Measurements from ENCODE around the gene GOLGB1.

GOLGB1 gene

GRCh38 chr3:121769246-121769645, 19.7 kb upstream of the GOLGB1 start:
- no peak for TF ChIP-seq CTCF (IDR thresholded peaks at IDR 0.05; ENCODE audit: extremely low read depth, insufficient read depth, missing control alignments)
- in situ Hi-C loops (cut with MboI; ENCODE audit: low pct_unique_long_range_greater_than_20kb, low sequenced_read_pairs, unreplicated experiment), result no loop called here
- DNase-seq (ENCODE audit: low spot score), result no peak

GRCh38 chr3:121768452-121768851, 18.9 kb upstream of the GOLGB1 start:
- no peak for TF ChIP-seq CTCF (IDR thresholded peaks at IDR 0.05; ENCODE audit: extremely low read depth, insufficient read depth, missing control alignments)
- in situ Hi-C loops (cut with MboI; ENCODE audit: low pct_unique_long_range_greater_than_20kb, low sequenced_read_pairs, unreplicated experiment), result no loop called here
- no peak for DNase-seq (ENCODE audit: low spot score)

- DNase-seq (ENCODE audit: low spot score), result no peak
- no peak for TF ChIP-seq CTCF (IDR thresholded peaks at IDR 0.05; ENCODE audit: extremely low read depth, insufficient read depth, missing control alignments)
- in situ Hi-C loops (cut with MboI; ENCODE audit: low pct_unique_long_range_greater_than_20kb, low sequenced_read_pairs, unreplicated experiment), result no loop called here
Measured at GRCh38 chr3:121759541-121760202, 10.1 kb upstream of the GOLGB1 start.

- TF ChIP-seq CTCF (IDR thresholded peaks at IDR 0.05; ENCODE audit: extremely low read depth, insufficient read depth, missing control alignments), result no peak
- in situ Hi-C loops (cut with MboI; ENCODE audit: low pct_unique_long_range_greater_than_20kb, low sequenced_read_pairs, unreplicated experiment), result no loop called here
Measured at GRCh38 chr3:121758727-121759450, 9.3 kb upstream of the GOLGB1 start.

DNA sequence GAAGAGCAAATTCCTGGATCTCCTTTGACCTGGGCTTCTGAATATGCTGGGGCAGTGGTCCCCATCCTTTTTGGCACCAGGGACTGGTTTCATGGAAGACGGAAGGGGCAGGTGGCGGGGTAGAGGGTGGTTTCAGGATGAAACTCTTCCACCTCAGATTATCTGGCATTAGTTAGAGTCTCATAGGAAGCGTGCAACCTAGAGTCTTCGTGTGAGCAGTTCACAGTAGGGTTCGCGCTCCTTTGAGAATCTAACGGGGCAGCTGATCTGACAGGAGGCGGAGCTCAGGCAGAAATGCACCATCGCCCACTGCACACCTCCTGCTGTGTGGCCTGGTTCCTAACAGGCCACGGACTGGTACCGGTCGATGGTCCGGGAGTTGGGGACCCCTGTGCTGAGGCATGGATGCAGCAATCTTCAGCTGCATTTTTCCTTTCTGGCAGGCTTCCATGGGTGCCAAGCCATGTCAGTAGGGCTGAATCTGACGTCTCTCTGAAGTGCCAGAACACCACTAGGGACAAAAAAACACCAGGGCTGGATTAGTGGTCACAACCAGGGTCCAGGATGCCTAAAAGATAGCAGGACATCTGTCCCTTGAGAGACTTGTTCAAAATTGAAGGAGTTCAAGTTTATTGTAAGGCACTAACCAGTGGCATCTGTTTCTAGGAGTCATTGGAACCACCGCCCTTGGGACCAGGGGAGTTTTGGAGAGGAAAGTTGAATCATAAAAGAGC, 8.4 kb upstream of the GOLGB1 start:
- in situ Hi-C loops (cut with MboI; ENCODE audit: low pct_unique_long_range_greater_than_20kb, low sequenced_read_pairs, unreplicated experiment), result no loop called here
- no peak for TF ChIP-seq CTCF (IDR thresholded peaks at IDR 0.05; ENCODE audit: extremely low read depth, insufficient read depth, missing control alignments)
- DNase-seq (ENCODE audit: low spot score), result no peak

More at GRCh38 chr3:121758727-121759450, 9.3 kb upstream of the GOLGB1 start:
- DNase-seq (ENCODE audit: low spot score), result no peak

GRCh38 chr3:121757087-121757811, 7.7 kb upstream of the GOLGB1 start:
- no peak for TF ChIP-seq CTCF (IDR thresholded peaks at IDR 0.05; ENCODE audit: extremely low read depth, insufficient read depth, missing control alignments)
- in situ Hi-C loops (cut with MboI; ENCODE audit: low pct_unique_long_range_greater_than_20kb, low sequenced_read_pairs, unreplicated experiment), result no loop called here
- no peak for DNase-seq (ENCODE audit: low spot score)

All from GM13977 (cell line).